Gastroesophageal sphincter (tissue), 3 donors: ENCODE data around the gene THSD4.

Source experiments
- EP300 ChIP-seq: sonication (generic); formaldehyde crosslinking; IDR thresholded peaks from one replicate; pipeline ENCODE4 v1.6.1; 2017; ENCODE audit warnings: antibody characterized with exemption, mild to moderate bottlenecking
- POLR2A ChIP-seq, 2 donors: fragments of 450-650 bp; IDR thresholded peaks; one replicate each; pipeline ENCODE4 v1.6.1; 2017; ENCODE audit warnings: antibody characterized with exemption in 2 of 2, mild to moderate bottlenecking in 2 of 2, moderate library complexity in 1 of 2
- POLR2AphosphoS5 ChIP-seq: sonication (generic); formaldehyde crosslinking; IDR thresholded peaks from one replicate; pipeline ENCODE4 v1.6.1; 2017; ENCODE audit warnings: antibody characterized with exemption
- TF ChIP-seq, protein P1 (sequence below), 4 experiments: fragments of 200-600 bp in 2 of 4; fragments of 450-650 bp in 2 of 4; sonication (generic) in 1 of 4; IDR thresholded peaks; one replicate each; pipeline ENCODE4 v1.5.1; 2017 to 2019; ENCODE audit warnings: antibody characterized with exemption in 4 of 4, mild to moderate bottlenecking in 2 of 4, moderate library complexity in 2 of 4

DNA sequence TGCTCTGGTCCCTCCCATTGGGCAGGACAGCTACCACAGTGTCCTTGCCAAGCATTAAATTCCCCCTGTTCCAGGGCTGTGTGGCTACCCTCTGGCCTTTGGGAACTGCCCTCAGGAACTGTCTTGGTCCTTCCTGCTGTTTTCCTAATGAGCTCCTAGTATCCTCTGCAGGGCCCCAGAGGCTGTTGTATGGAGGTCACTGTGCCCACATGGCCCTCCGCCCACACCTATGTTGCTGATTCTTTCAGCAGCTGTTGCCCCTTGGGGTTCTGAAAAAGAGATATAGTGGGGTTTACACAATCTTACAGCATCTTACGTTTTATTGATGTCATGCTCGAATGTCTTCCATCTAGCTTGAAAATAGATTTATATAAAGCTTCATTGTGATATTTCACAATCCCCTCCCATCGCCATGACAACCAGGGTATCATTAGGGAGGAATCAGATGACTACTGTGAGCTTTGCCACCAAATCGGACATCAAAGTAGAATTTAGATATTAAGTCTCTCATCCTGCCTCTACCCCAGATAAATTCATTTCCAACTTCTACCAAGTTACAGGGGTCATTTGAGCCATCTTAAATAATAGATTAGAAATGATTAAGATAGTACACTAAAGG, 598.0 kb downstream of the THSD4 start:
- TF ChIP-seq POLR2A (IDR thresholded peaks at IDR 0.05) = no peak
- TF ChIP-seq, protein P1, sequence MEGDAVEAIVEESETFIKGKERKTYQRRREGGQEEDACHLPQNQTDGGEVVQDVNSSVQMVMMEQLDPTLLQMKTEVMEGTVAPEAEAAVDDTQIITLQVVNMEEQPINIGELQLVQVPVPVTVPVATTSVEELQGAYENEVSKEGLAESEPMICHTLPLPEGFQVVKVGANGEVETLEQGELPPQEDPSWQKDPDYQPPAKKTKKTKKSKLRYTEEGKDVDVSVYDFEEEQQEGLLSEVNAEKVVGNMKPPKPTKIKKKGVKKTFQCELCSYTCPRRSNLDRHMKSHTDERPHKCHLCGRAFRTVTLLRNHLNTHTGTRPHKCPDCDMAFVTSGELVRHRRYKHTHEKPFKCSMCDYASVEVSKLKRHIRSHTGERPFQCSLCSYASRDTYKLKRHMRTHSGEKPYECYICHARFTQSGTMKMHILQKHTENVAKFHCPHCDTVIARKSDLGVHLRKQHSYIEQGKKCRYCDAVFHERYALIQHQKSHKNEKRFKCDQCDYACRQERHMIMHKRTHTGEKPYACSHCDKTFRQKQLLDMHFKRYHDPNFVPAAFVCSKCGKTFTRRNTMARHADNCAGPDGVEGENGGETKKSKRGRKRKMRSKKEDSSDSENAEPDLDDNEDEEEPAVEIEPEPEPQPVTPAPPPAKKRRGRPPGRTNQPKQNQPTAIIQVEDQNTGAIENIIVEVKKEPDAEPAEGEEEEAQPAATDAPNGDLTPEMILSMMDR (IDR thresholded peaks at IDR 0.05) = no peak
- TF ChIP-seq EP300 = no peak
- TF ChIP-seq POLR2AphosphoS5 = no peak
